Fibroblast of the aortic adventitia (primary cell): Measurements from ENCODE around the gene TRUB2. TPM values are rescaled to one million over a fixed set of nuclear protein-coding genes. Genes with fewer than 3 reads are reported as not detected.
A peak's percentile ranks its signal among the peaks of the same experiment; 100 is the strongest.

Source experiments
- DNase-seq: peaks from one replicate; pipeline ENCODE4 v3.0.0-alpha.2; 2010; ENCODE audit warnings: low read depth
- H3K4me3 ChIP-seq: 2 replicates; pipeline ENCODE4 v1.5.1; 2011; ENCODE audit warnings: low read depth, mild to moderate bottlenecking, control low read depth, low read length, moderate library complexity
- CTCF ChIP-seq: IDR thresholded peaks from 2 replicates; pipeline ENCODE4 v1.5.1; 2011; ENCODE audit warnings: mild to moderate bottlenecking, low read length, control low read depth, inconsistent platforms; ENCODE audit not compliant: insufficient read depth
- total RNA-seq: library from RNA; depleted of rRNA; stranded (reverse); fragments of >200 nt; gene quantifications from 2 replicates; pipeline ENCODE4 v1.2.3, GENCODE V29; 2012; ENCODE audit warnings: low replicate concordance

The TRUB2 gene
- total RNA-seq, 1 donor = 13.6 TPM

GRCh38 chr9:128304971-128305288 is 17.3 kb downstream of the TRUB2 start:
- no peak for DNase-seq
- no peak overlapping the region for H3K4me3 ChIP-seq
- TF ChIP-seq CTCF = no peak

- DNase-seq = peak; percentile 19
- H3K4me3 ChIP-seq = no peak overlapping the region
- TF ChIP-seq CTCF = no peak
Observed at GRCh38 chr9:128304136-128304970, 17.9 kb downstream of the TRUB2 start.

GRCh38 chr9:128298535-128299482 is 23.4 kb downstream of the TRUB2 start:
- no peak overlapping the region for H3K4me3 ChIP-seq
- TF ChIP-seq CTCF = no peak
- no peak for DNase-seq

- no peak for DNase-seq
- no peak for TF ChIP-seq CTCF
- H3K4me3 ChIP-seq = no peak overlapping the region
Observed at GRCh38 chr9:128297221-128297773, 24.9 kb downstream of the TRUB2 start.

GRCh38 chr9:128296340-128297220 is 25.7 kb downstream of the TRUB2 start:
- TF ChIP-seq CTCF = no peak
- DNase-seq = no peak
- no peak overlapping the region for H3K4me3 ChIP-seq

- H3K4me3 ChIP-seq = no peak overlapping the region
- no peak for TF ChIP-seq CTCF
- no peak for DNase-seq
Observed at GRCh38 chr9:128294142-128294541, 28.1 kb downstream of the TRUB2 start.
